Bronchial epithelial cell (primary cell): ENCODE measurements around the gene NTM. TPM values are rescaled to one million over a fixed set of nuclear protein-coding genes. Genes with fewer than 3 reads are reported as not detected.
A peak's percentile ranks its signal among the peaks of the same experiment; 100 is the strongest.

ENCODE experiments used
- DNase-seq: peaks from one replicate; pipeline ENCODE4 v3.0.0-alpha.2; 2010; ENCODE audit warnings: low read depth
- FAIRE-seq: peaks from 2 replicates; lab custom pipeline; 2011; peaks lifted over from hg19 to GRCh38; lab: Jason Lieb, UNC
- H3K27me3 ChIP-seq: 2 replicates; pipeline ENCODE4 v1.5.1; 2011; ENCODE audit warnings: low read length; ENCODE audit not compliant: control insufficient read depth, insufficient read depth
- H3K36me3 ChIP-seq: 2 replicates; pipeline ENCODE4 v1.5.1; 2011; ENCODE audit warnings: low read length; ENCODE audit not compliant: control insufficient read depth, insufficient read depth
- H3K4me3 ChIP-seq: 2 replicates; pipeline ENCODE4 v1.5.1; 2011; ENCODE audit warnings: mild to moderate bottlenecking, low read depth, low read length, control low read depth
- total RNA-seq: library from RNA; depleted of rRNA; stranded (reverse); fragments of >200 nt; gene quantifications from 2 replicates; pipeline ENCODE4 v1.2.1, GENCODE V29; 2014
- TF ChIP-seq, protein P1 (sequence below): IDR thresholded peaks from 2 replicates; pipeline ENCODE4 v1.5.1; 2011; ENCODE audit warnings: mild to moderate bottlenecking, moderate library complexity, low read length, control low read depth, inconsistent platforms; ENCODE audit not compliant: insufficient read depth, severe bottlenecking

Gene NTM
- total RNA-seq, 1 donor from 2014 or later, result 4.2 TPM

DNA sequence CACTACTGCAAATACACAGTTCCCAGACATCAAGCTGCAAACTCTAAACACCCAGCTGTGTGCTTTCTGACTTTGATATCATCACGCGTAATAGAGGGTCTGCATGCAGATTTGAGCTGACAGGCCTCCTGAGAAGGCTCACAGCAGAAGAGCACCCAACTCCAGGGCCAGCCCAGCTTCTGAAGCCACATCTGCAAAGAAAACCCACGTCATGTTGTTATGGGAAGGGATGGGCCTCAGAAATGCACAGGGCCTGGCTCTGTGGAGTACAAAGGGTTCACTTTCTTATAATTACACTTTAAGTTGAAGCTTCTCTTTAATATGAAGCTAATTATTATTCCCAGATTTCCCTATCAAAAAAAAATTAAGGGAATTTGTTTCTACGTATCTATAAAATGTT is 927.9 kb downstream of the NTM start:
- no peak for DNase-seq
- H3K27me3 ChIP-seq, result no peaks in the 10 kb centered on the region
- no peaks in the 10 kb centered on the region for H3K36me3 ChIP-seq
- no peak overlapping the region for H3K4me3 ChIP-seq
- FAIRE-seq, result no peak
- TF ChIP-seq, protein P1, sequence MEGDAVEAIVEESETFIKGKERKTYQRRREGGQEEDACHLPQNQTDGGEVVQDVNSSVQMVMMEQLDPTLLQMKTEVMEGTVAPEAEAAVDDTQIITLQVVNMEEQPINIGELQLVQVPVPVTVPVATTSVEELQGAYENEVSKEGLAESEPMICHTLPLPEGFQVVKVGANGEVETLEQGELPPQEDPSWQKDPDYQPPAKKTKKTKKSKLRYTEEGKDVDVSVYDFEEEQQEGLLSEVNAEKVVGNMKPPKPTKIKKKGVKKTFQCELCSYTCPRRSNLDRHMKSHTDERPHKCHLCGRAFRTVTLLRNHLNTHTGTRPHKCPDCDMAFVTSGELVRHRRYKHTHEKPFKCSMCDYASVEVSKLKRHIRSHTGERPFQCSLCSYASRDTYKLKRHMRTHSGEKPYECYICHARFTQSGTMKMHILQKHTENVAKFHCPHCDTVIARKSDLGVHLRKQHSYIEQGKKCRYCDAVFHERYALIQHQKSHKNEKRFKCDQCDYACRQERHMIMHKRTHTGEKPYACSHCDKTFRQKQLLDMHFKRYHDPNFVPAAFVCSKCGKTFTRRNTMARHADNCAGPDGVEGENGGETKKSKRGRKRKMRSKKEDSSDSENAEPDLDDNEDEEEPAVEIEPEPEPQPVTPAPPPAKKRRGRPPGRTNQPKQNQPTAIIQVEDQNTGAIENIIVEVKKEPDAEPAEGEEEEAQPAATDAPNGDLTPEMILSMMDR, result no peak

DNA sequence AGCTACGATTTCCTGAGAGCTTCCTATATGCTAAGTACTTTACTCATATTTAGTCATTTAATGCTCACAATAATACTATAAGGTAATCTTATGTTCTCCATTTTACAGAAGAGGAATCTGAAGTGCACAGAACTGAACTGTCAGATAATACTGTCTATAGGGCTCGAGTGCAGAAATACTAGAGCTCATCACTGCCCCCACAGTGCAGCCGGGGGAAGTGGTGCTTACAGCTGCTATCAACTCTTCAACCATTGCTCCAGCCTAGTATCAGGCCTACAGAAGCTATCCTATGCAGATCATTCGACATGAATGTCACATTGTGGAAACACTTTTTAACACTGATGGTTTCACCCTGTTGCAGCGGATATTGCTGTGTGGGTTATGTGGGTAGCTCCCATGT is 929.9 kb downstream of the NTM start:
- Histone ChIP-seq H3K4me3 (no peak overlapping the region), H3K27me3 (no peaks in the 10 kb centered on the region), H3K36me3 (no peaks in the 10 kb centered on the region)
- DNase-seq (no peak), FAIRE-seq (no peak)
- TF ChIP-seq, protein P1, result peak; percentile 27

DNA sequence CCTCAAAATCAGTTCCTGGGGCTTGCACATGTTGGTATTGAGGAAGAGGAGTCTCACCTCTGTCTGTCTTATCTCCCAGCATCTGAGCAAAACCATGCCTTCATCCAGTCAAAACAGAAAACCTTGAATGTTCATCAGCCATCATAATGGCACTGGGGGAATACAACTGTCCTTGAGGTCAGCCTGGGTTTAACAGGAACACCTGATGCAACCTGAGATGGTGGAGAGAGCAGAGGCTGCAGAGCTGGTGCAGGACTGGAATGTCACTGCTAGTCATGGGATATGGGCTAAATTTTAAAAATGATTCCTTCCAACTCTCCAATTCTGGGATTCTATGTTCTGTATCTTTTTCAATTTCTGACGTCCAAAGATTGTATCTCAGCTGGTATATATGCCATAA is 931.0 kb downstream of the NTM start:
- FAIRE-seq, result no peak
- H3K36me3 ChIP-seq, result no peaks in the 10 kb centered on the region
- DNase-seq, result no peak
- no peak overlapping the region for H3K4me3 ChIP-seq
- TF ChIP-seq, protein P1, result no peak
- no peaks in the 10 kb centered on the region for H3K27me3 ChIP-seq

DNA sequence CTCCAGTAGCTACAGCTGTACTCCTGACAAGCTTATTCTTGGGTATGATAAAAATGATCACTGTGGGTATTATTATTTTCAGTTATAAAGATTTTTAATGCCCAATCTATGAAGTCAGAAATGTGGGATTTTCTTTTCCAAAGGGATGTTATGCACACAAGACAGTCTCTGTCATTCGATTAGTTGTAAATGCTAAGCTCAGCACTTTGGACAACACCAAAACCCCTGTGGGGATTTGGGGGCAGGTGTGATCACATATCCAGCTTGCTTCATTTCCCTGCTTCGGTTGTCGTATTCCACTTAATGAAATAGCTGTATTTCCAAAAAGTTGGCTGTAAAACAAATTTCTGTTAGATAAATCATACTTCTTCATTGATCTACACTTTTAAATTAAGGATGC is 931.5 kb downstream of the NTM start:
- FAIRE-seq, result no peak
- H3K27me3 ChIP-seq, result no peaks in the 10 kb centered on the region
- no peaks in the 10 kb centered on the region for H3K36me3 ChIP-seq
- no peak overlapping the region for H3K4me3 ChIP-seq
- TF ChIP-seq, protein P1, result no peak
- DNase-seq, result no peak

DNA sequence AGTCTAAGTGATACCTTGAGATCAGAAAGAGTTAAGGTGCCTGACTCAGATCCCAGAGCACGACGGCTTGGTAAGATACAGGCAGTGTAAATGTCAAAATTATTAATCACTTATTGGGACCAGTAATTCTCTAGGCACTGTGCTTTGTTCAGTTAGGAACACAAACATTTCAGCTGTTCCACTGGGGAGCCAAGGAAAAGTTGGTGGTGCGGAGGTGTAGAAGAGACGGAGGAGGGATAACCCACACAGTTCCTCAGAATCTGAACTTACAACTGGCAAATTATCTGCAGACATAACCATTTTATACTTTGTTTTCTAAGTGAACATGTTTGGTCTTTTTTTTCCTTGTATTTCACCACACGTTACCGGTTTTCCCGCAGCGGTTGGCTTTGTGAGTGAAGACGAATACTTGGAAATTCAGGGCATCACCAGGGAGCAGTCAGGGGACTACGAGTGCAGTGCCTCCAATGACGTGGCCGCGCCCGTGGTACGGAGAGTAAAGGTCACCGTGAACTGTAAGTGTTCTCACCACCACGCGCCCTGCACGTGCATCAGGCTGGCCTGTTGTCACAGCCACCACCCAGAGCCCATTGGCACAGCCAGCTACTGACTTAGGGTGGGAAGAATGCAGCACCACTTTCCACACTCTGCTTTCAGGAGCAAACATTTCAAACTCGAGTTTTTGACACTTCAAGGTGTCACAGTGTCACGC is 937.0 kb downstream of the NTM start:
- TF ChIP-seq, protein P1, result no peak
- FAIRE-seq, result no peak
- no peaks in the 10 kb centered on the region for H3K27me3 ChIP-seq
- no peaks in the 10 kb centered on the region for H3K36me3 ChIP-seq
- no peak for DNase-seq
- no peak overlapping the region for H3K4me3 ChIP-seq
